Superior temporal gyrus (tissue), 1 donor: ENCODE results near the gene MYO18B.
A peak's percentile ranks its signal among the peaks of the same experiment; 100 is the strongest.
"Not testable (repeated sequence)": the region's sequence is repeated elsewhere in the genome, so short reads cannot be mapped to it uniquely, and the experiment has no call there.

ENCODE experiments used
- DNase-seq: peaks from one replicate; pipeline ENCODE4 v3.0.0-alpha.2; 2016; ENCODE audit errors: extremely low spot score

Gene MYO18B, protein sequence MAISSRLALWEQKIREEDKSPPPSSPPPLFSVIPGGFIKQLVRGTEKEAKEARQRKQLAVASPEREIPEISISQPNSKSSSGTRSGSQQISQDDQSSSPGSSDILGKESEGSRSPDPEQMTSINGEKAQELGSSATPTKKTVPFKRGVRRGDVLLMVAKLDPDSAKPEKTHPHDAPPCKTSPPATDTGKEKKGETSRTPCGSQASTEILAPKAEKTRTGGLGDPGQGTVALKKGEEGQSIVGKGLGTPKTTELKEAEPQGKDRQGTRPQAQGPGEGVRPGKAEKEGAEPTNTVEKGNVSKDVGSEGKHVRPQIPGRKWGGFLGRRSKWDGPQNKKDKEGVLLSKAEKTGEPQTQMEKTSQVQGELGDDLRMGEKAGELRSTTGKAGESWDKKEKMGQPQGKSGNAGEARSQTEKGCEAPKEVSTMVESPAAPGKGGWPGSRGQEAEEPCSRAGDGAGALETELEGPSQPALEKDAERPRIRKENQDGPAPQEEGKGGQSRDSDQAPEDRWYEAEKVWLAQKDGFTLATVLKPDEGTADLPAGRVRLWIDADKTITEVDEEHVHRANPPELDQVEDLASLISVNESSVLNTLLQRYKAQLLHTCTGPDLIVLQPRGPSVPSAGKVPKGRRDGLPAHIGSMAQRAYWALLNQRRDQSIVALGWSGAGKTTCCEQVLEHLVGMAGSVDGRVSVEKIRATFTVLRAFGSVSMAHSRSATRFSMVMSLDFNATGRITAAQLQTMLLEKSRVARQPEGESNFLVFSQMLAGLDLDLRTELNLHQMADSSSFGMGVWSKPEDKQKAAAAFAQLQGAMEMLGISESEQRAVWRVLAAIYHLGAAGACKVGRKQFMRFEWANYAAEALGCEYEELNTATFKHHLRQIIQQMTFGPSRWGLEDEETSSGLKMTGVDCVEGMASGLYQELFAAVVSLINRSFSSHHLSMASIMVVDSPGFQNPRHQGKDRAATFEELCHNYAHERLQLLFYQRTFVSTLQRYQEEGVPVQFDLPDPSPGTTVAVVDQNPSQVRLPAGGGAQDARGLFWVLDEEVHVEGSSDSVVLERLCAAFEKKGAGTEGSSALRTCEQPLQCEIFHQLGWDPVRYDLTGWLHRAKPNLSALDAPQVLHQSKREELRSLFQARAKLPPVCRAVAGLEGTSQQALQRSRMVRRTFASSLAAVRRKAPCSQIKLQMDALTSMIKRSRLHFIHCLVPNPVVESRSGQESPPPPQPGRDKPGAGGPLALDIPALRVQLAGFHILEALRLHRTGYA (N-terminal part only)

DNA sequence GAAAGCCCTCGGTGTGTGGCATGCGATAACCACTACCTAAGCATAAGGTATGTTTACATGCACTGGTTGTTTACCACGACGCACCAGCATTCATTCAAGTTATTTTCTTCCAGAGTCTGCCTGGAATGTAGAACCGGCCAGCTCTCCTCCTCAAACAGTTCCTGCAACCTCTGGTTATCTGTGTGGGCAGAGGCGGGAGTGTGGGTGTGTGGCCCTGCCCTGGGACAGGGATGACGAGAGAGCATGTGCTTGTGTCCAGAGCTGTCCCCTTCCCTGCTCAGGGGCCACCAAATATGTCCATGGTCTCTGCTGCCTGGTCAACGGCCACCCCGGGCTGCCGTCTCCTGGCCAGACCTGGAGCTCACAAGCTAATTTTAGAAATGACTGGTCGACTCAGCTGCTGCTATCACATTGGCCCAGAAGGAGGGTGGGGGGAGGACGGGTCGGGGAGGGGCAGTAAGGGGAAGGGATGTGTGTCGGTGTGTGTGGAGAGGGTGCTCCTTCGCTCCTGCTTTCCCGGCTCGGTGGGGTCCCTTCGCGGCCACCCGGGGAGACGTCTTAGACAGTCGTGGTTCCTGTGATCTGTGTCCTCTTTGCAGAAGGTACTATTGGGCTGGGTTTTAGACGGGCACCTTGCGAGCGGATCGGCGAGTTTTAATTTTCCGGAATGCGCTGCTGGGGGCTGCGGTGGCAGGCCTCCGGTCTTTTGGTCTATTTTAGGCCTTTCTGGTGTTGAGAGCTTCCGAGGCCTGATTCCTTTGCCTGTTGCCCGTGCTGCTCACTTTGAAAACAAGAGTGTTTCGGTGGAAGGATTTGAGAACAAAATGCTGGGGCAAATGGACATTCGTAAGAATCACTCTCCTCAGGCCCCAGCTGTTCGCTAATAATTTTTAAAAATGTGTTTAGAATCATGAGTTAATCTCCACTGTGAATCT lies at the start of gene MYO18B:
TSS of gene MYO18B (plus strand) at position 497 of the 935 bp plus-strand sequence. CDS start 18,905 bp downstream, outside the sequence.
- DNase-seq, result no peak

DNA sequence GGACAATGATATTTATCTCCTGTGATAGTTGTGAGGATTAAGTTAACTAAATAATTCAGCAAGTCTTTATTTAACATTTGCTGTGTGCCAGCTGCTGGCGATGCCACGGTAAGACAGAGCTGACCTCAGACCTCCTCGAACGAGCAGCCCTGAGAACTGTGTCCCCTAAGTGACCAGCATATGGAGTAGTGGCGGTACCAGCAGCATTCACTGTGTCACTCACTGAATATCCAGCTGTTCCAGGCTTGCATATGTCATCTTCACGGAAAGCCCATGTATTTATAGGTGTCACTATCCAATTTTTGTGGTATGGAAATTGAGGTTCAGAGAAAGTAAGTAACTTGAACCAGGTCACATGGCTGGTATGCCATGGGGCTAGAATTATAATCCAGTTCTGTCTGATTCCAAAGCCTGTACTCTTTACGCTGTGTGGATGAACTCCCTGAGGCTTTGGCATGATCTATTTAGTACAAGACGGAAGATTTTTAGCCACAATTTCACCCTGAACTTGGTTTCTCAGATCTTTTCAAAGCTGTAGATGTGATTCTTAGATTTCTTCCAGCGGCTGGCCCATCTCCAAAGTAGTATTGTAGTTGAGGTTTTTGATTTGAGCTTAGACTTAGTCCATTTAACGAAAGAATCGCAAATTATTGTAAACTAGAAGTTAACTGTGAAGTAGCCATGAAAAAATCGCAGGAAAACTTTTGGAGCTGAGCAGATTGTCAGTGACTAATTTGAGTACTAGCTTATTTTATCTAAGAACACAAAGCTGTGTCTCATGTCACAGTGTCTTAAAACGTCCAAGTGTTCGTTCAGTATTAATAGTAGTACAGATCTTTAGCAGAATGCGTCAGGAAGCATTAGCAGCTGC lies 49.4 kb upstream of the MYO18B start:
- DNase-seq, result peak; percentile 51

DNA sequence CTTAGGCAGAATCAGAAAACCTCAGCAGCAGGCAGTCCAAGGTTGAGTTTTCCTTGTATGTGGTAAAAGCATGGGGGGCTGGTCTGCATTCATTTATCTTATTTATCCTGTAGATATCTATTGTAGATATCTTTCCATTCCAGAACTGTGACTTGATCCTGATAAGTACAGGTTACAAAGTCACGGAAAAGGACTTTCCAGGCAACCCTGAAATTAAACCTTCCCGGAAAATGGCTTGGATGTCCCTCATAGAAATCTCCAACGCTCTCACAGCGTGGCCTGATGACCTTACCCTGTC lies 48.8 kb upstream of the MYO18B start:
- no peak for DNase-seq

DNA sequence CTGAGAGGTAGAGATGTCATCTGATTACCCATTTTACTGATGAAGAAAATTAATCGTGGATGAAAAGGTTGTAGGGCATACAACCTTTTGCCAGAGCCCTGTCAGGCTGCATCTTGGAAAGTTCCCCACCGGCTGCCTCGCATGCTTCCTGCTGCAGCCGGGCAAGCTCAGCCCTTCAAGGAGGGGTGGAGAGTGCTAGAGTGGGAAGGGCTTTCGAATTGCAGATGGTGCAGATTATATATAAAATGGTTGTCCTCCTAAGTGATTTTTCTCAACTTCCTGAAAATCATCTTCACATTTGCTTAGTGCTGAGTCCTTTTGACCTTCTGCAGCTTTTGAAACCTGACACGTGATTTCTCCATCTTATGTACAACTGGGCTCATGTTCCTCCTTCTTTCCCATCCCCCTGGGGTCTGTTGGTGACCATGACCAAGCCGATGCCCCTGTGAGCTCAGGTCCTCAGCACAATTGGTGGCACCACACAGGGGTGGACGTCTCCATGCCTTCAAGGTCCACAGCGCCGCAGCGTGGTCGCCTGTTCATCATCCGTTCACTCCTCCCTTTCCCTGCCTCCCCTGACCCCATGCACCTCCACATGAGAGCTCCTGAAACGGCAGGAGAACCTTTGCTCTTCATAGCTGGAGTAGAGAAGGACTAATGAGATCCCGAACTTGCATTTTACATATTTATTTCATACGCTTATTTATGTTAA lies 47.6 kb upstream of the MYO18B start:
- no peak for DNase-seq

DNA sequence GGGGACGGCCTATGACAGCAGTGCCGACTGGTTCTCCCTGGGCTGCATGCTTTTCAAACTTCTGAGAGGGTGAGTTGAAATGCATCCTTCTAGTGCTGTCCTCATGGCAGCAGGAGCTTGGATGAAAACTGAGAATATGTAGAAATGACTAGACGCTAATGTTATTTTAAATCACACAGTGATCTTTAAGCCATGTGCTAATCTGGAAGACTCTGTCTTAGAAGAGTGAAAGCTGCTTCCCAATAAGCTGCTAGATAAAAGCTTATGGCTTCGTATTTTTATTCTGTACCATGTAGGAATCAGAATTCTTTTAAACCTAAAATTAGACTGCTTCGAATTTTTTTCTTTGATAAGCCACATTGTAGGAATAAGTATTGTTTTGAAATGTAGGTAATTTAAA lies 46.8 kb upstream of the MYO18B start:
- DNase-seq, result no peak

DNA sequence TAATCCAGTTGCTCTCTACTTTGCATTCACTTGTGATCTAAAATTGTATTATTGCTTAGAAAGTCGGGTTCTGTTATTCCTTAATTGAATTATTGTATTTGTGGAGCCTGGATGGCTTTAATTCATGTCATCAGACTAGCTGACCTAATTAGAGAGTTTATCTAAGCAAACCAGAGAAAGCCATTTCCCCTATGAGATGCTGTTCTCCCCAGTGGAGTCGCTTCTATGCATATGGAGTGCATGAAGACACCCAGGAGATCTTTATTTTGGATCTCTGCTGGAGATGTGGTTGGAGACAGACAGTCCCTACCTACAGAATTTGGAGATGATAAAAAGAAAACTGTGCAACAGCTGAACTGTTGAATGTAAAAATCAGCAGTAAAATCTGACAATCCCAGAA lies 45.2 kb upstream of the MYO18B start:
- no peak for DNase-seq

DNA sequence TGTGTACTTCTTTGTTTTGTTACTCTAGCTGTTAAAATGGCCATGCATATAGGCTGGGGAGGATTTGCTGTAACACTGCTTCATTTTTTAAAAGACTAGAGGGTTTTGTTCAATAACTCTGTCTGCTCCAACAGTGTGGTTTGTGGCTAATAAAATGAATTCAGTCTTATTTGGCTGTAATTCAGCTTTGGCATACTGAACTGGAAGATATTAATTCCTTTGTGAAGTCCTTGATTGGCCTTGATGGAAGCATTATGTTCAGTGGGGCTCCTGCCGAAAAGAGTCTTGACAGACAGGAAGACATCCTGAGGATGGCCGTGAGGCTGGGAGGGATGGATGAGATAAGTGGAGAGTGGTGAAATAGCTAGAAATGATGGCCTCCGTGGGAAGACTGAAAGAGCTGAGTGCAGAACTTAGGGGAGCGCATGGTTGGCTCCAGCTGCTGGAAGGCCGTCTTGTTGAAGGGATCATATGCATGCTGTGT lies 44.8 kb upstream of the MYO18B start:
- no peak for DNase-seq

DNA sequence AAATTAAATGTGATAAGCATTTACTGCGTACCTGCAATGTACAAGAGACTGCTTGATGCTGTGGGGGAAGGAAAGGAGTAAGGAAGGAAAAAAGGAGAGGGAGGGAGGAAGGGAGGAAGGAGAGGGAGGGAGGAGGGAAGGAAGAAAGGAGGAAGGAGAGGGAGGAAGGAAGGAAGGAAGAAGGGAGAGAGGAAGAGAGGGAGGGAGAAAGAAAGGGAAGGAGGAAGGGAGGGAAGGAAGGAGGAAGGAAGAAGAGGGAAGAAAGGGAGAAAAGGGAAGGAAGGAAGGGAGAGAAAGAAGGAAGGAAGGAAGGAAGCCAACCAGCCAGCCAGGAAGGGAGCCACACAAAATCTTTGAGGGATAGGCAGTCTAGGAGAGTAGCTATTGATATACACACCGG lies 44.0 kb upstream of the MYO18B start:
- no peak for DNase-seq

DNA sequence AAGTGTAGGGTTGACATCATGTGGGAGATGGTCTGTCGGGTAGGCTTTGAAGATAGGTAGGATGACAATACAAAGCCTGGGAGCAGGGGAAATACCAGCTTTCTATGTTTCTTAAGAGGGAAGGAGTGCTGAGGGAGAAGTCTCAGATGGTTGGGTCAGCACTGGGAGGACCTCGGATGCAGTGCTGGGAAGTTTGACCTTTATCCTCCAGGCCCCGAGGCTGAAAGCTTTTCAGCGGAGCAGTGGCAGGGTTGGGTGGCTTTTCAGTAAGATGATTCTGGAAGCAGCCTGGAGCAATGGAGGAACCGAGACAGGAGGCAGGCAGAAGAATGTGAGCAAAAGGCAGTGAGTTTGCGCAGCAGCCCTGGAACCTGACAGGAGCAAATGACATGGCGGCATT lies 43.5 kb upstream of the MYO18B start:
- no peak for DNase-seq

DNA sequence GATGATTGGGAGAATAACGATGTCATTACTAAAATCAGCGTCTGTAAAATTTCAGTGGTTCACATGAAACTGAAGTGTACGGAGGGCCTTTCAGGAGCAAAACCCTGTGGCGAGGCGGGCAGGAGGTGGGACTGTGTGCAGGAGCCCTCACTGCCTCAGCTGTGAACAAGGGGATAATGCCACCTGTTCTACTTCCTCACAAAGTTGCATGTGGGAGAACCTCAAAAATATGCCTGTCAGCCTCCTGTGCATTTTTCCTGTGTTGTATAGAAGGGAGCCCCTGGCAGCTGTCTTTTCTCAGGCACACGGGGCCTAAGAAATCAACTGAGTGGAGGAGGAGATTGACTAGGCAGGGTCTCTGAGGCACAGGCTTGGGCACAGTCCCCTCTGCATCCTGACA lies 43.0 kb upstream of the MYO18B start:
- no peak for DNase-seq

DNA sequence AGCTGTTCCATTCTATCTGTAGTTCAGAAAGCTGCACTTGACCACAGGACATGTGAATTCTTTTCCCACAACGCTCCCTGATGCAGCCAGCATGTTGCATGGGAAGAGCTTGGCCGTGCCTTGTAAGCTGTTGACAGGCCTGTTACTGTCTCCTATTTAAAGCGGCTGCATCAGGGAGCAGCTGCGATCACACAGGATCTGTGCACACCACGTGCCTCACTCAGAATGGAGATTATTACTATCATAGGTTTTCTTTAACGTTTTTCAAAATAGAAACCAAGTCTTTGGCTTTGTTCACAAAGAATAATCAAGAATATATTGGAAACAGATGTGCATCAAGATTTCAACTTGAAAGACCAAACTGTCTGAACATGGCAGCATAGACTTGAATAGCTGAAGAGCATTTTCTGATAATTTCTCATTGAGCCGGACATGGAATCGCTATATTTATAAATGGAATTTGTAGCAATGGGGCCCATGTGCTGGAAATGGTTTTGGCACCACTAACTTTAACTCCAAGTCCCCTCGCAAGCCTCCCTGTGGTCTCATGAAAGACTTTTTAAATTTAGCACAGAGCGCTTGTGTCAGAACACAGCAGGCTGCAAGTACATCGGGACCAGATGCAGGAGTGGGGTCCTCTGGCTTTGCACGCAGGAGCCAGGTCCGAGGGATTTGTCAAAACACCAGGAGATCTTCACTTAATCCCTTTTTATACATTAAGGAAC lies 40.8 kb upstream of the MYO18B start:
- DNase-seq, result peak; percentile 81

DNA sequence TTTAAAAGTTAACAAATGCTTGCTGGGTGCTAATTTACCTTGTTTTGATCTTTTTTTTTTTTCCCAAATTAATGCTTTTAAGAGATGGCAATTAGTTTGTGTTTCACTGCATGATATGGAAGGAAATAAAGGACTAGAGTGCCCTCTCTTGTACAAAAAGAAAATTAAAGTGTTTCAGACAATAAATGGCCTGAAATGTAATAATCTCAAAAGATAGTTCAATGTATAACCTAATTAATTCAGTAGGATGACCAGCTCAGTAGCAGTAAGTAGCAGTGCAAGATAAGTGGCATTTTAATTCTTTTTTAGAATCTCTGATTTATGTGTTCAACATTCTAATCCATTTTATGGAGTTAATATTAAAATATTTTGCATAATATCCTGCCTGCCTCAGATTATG lies 39.9 kb upstream of the MYO18B start:
- peak; percentile 78 for DNase-seq

DNA sequence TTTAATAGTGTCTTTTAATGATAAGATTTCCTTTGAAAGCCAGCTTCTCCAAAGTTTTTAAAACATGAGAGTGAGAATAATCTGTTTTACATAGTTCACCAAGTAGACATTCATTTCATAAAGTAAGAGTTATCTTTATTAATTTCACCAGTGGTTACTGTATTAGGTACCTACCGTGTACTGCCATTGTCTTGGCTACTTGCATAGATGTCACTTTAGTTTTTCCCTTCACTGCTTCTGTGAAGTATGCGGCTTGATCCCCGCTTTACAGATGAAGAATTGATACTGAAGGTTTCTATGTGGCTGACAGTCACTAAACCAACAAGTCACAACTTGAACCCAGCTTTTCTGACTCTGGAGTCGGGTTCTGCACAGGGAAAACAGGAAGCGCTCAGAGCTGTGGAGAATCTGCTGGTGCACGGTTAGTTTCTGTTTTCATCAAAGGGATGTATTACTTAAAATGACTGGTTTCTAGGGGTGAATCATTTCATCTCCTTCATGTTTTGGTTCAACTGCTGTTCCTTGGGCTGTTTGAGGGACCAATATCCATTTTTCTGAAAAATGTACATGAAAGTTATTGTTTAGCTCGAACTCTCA lies 39.3 kb upstream of the MYO18B start:
- no peak for DNase-seq

DNA sequence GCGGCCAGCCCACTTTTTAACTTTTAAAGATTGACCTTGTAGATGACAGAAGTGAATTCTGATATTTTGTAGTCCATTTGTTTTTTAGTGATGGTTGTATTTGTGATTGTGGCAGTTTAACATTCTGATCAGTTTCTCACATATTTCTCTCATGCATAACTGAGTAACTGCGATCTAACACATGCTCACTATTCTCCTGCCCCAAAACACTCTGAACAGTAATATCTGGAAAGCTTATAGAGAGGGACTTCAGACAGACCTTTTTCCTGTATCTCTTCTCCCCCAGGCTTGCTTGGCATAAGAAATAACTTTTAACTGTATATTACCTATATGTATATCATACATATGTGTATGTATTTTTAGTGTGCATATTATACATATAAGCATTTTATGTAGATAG lies 37.3 kb upstream of the MYO18B start:
- no peak for DNase-seq

DNA sequence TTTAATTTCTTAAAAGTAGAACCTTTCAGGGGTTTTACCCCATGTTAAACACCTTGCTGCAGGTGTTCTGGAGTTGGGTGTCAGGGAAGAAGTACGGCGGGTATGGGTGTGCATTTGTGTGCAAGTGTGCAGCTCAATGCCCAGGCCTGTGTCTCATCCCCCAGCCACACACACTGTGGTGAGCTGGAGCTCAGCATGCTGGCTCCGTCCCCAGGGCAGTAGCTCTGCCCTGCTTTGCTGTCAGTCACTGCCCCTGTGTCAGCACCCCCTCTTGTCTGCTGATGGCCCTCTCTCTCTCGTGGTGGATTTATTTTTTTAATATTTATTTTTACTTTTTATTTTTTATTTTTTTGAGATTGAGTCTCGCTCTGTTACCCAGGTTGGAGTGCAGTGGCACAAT lies 35.8 kb upstream of the MYO18B start:
- DNase-seq, result no peak

DNA sequence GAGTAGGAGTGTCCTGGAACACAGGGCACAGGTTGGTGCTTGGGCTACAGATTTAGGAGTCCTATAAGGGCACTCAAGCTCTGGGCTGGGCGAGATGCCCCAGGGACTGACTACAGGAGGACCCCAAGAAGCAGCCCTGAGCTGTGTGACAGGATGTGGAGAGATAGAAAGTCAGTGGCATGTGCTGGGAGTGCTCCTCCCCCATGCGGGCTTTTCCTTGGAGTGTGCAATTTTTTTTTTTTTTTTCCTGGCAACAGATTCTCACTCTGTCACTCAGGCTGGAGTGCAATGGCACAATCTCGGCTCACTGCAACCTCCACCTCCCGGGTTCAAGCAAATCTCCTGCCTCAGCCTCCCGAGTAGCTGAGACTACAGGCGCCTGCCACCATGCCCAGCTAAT lies 33.6 kb upstream of the MYO18B start:
- DNase-seq, result not testable (repeated sequence)

DNA sequence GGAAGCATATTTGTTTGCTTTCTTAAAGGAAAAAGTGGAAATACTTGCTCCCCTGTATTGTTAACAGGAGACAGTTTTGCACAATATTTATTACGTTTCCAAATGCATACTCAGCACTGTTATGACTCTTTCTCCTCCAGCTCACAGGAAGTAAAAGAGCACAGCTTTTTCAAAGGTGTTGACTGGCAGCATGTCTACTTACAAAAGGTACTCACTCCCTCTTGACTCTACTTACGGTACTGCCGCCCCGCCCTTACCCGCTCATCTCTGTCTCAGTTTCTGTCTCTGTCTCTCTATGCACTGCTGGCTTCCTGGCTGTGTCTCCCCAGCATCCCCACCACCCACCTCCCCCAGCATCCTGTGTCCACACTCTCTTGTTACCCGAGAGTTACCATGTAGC lies 32.2 kb upstream of the MYO18B start:
- DNase-seq, result no peak

DNA sequence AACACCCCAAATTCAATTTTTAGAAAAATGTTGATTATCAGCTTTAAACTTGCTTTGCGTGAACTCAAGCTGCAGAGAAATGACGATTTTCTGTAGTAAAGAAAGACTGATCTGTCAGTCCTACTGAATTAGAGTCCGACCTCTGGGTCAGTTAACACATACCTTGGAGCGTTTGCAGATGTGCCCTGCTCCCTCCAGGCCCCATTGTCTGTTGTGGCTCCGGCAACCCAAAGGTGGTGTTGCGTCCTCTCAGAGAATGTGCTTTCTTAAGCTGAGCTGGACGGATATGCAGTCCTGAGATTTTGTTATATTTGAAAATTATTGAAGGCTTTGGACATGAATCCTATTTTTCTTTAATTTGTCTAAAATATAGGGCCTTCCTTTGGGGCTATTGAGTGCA lies 31.5 kb upstream of the MYO18B start:
- no peak for DNase-seq
